H1 (cell line): ENCODE data around the gene STRN4.

Experiments
- CHD7 ChIP-seq: fragments of 300-600 bp; sonication (generic); IDR thresholded peaks from 2 replicates; pipeline ENCODE4 v1.7.1; 2012; ENCODE audit warnings: low read length, moderate library complexity, mild to moderate bottlenecking, inconsistent platforms; ENCODE audit not compliant: insufficient replicate concordance
- CREB1 ChIP-seq: IDR thresholded peaks from 2 replicates; pipeline ENCODE4 v1.6.1; 2012; ENCODE audit warnings: inconsistent platforms
- EP300 ChIP-seq, 2 experiments: IDR thresholded peaks; 1 replicate in 1 of 2; 2 replicates in 1 of 2; pipeline ENCODE4 v1.6.1; 2011 to 2012; ENCODE audit warnings: low read depth in 2 of 2, low read length in 2 of 2, mild to moderate bottlenecking in 2 of 2, borderline replicate concordance in 1 of 2, inconsistent platforms in 1 of 2, moderate library complexity in 1 of 2
- KDM1A ChIP-seq: fragments of 200-600, 300-600 bp; sonication (generic); IDR thresholded peaks from 2 replicates; pipeline ENCODE4 v1.7.1; 2016; ENCODE audit warnings: mild to moderate bottlenecking, low read length, borderline replicate concordance
- POLR2A ChIP-seq, 2 experiments: IDR thresholded peaks; 1 replicate in 1 of 2; 2 replicates in 1 of 2; pipeline ENCODE4 v1.6.1; 2011; ENCODE audit warnings: low read depth in 2 of 2, low read length in 2 of 2, mild to moderate bottlenecking in 2 of 2; ENCODE audit errors: control extremely low read depth in 1 of 2
- SRF ChIP-seq: IDR thresholded peaks from 2 replicates; pipeline ENCODE4 v1.6.1; 2011; ENCODE audit warnings: mild to moderate bottlenecking, low read depth, low read length, moderate library complexity
- USF2 ChIP-seq: IDR thresholded peaks from 2 replicates; pipeline ENCODE4 v1.6.1; 2011; ENCODE audit warnings: low read length, improper control_type of control experiment
- ZNF274 ChIP-seq: IDR thresholded peaks from 2 replicates; pipeline ENCODE4 v1.7.0; 2012; ENCODE audit warnings: low read length, borderline replicate concordance; ENCODE audit errors: extremely low read depth
- TF ChIP-seq, protein P1 (sequence below), 3 experiments: IDR thresholded peaks; 1 replicate in 2 of 3; 2 replicates in 1 of 3; pipeline versions ENCODE4 v1.5.1 to v1.6.1; 2011; ENCODE audit warnings: low read length in 3 of 3, mild to moderate bottlenecking in 3 of 3, inconsistent platforms in 2 of 3, low read depth in 1 of 3, moderate library complexity in 1 of 3; ENCODE audit not compliant: insufficient read depth in 1 of 3; ENCODE audit errors: control extremely low read depth in 1 of 3
- TF ChIP-seq, protein P2 (sequence below): IDR thresholded peaks from 2 replicates; pipeline ENCODE4 v1.6.1; 2012; ENCODE audit warnings: low read length, inconsistent platforms

DNA sequence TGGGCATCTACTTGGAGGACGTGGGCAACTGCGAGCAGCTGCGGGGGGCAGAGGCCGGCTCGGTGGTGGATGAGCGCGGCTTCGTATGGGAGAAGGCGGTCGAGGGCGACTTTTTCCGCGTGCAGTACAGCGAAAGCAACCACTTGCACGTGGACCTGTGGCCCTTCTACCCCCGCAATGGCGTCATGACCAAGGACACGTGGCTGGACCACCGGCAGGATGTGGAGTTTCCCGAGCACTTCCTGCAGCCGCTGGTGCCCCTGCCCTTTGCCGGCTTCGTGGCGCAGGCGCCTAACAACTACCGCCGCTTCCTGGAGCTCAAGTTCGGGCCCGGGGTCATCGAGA lies 10.3 kb upstream of the STRN4 start:
- TF ChIP-seq, protein P1, sequence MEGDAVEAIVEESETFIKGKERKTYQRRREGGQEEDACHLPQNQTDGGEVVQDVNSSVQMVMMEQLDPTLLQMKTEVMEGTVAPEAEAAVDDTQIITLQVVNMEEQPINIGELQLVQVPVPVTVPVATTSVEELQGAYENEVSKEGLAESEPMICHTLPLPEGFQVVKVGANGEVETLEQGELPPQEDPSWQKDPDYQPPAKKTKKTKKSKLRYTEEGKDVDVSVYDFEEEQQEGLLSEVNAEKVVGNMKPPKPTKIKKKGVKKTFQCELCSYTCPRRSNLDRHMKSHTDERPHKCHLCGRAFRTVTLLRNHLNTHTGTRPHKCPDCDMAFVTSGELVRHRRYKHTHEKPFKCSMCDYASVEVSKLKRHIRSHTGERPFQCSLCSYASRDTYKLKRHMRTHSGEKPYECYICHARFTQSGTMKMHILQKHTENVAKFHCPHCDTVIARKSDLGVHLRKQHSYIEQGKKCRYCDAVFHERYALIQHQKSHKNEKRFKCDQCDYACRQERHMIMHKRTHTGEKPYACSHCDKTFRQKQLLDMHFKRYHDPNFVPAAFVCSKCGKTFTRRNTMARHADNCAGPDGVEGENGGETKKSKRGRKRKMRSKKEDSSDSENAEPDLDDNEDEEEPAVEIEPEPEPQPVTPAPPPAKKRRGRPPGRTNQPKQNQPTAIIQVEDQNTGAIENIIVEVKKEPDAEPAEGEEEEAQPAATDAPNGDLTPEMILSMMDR (IDR thresholded peaks at IDR 0.05; ENCODE audit: control extremely low read depth in 1 of 3, insufficient read depth in 1 of 3, low read depth in 1 of 3, low read length in 3 of 3) = no peak
- TF ChIP-seq, protein P2, sequence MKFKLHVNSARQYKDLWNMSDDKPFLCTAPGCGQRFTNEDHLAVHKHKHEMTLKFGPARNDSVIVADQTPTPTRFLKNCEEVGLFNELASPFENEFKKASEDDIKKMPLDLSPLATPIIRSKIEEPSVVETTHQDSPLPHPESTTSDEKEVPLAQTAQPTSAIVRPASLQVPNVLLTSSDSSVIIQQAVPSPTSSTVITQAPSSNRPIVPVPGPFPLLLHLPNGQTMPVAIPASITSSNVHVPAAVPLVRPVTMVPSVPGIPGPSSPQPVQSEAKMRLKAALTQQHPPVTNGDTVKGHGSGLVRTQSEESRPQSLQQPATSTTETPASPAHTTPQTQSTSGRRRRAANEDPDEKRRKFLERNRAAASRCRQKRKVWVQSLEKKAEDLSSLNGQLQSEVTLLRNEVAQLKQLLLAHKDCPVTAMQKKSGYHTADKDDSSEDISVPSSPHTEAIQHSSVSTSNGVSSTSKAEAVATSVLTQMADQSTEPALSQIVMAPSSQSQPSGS = no peak
- TF ChIP-seq CHD7 = no peak
- TF ChIP-seq ZNF274 = no peak
- no peak for TF ChIP-seq SRF
- TF ChIP-seq USF2 = no peak
- no peak for TF ChIP-seq POLR2A (IDR thresholded peaks at IDR 0.05; ENCODE audit: control extremely low read depth in 1 of 2, low read depth in 2 of 2, low read length in 2 of 2)
- TF ChIP-seq EP300 (IDR thresholded peaks at IDR 0.05; ENCODE audit: borderline replicate concordance in 1 of 2, low read depth in 2 of 2, low read length in 2 of 2) = no peak
- TF ChIP-seq KDM1A = no peak
- TF ChIP-seq CREB1 = no peak
